Measurements from ENCODE around the gene STK32C.

DNA sequence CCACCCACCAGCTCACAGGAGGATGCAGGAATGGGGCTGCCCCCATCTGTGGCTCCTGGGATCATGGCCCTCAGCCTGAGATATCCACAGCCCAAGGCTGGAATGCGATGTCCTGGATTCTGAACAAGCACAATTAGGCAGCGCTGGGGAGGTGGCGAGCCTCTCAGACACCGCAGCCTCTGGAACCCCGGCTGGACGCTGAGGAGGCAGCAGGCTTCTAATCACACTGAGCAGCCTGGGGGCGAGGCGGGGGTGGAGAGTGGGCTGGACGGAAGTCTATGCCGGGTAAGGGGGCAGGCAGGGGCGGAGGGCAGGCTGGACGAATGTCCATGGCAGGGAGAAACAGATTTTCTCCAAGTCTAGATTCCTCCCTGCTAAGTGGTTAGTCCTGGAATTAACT lies 64.6 kb downstream of the STK32C start:
- TF ChIP-seq, protein P1, sequence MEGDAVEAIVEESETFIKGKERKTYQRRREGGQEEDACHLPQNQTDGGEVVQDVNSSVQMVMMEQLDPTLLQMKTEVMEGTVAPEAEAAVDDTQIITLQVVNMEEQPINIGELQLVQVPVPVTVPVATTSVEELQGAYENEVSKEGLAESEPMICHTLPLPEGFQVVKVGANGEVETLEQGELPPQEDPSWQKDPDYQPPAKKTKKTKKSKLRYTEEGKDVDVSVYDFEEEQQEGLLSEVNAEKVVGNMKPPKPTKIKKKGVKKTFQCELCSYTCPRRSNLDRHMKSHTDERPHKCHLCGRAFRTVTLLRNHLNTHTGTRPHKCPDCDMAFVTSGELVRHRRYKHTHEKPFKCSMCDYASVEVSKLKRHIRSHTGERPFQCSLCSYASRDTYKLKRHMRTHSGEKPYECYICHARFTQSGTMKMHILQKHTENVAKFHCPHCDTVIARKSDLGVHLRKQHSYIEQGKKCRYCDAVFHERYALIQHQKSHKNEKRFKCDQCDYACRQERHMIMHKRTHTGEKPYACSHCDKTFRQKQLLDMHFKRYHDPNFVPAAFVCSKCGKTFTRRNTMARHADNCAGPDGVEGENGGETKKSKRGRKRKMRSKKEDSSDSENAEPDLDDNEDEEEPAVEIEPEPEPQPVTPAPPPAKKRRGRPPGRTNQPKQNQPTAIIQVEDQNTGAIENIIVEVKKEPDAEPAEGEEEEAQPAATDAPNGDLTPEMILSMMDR (IDR thresholded peaks at IDR 0.05) = no peak
- TF ChIP-seq EZH2 (IDR thresholded peaks at IDR 0.05; ENCODE audit: borderline replicate concordance, insufficient read depth, low read depth, low read length, poor library complexity, severe bottlenecking) = no peak

Data from B cell (primary cell).